ENCODE measurements around the gene INSM1. TPM values are rescaled to one million over a fixed set of nuclear protein-coding genes. Genes with fewer than 3 reads are reported as not detected.

Gene INSM1
- total RNA-seq, 4 donors from 2014 or later, result not detected

DNA sequence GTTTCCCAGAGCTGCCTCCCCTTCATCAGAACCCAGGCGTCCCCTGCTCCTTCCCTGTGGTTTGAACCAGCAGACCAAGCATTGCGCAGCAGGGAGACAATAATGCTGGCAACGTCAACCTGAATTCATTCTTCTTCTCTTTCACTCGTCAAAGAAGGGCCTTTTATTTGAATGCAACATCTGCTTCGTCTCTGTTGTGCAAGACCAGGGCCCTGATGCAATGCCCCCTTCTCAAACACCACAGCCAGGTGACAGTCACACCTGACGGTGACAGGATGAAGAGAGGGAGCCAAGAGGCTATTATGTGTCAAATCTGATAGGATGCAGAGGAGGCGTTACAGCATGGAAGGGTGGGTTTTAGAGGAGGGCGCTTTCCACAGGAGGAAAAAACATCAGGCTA is 8.0 kb downstream of the INSM1 start:
- ATAC-seq (no peak), DNase-seq (no peak)
- no peaks in the 10 kb centered on the region for H3K36me3 ChIP-seq
- peaks cover 8 to 16% (median 13%) of the 10 kb centered on the region in 3 donors for H3K27me3 ChIP-seq
- H3K4me3 ChIP-seq, result no peak overlapping the region
- TF ChIP-seq POLR2A (IDR thresholded peaks at IDR 0.05), result no peak
- TF ChIP-seq, protein P1, sequence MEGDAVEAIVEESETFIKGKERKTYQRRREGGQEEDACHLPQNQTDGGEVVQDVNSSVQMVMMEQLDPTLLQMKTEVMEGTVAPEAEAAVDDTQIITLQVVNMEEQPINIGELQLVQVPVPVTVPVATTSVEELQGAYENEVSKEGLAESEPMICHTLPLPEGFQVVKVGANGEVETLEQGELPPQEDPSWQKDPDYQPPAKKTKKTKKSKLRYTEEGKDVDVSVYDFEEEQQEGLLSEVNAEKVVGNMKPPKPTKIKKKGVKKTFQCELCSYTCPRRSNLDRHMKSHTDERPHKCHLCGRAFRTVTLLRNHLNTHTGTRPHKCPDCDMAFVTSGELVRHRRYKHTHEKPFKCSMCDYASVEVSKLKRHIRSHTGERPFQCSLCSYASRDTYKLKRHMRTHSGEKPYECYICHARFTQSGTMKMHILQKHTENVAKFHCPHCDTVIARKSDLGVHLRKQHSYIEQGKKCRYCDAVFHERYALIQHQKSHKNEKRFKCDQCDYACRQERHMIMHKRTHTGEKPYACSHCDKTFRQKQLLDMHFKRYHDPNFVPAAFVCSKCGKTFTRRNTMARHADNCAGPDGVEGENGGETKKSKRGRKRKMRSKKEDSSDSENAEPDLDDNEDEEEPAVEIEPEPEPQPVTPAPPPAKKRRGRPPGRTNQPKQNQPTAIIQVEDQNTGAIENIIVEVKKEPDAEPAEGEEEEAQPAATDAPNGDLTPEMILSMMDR (IDR thresholded peaks at IDR 0.05 in 4 of 5, conservative IDR thresholded peaks at IDR 0.05 in 1 of 5), result no peak
- no peaks in the 10 kb centered on the region for H3K4me1 ChIP-seq
- in situ Hi-C loops (cut with MboI; ENCODE audit: low sequenced_read_pairs in 4 of 4), result no loop called here
- no peak overlapping the region for H3K27ac ChIP-seq
- intact Hi-C loops (cut with DNase I; ENCODE audit: low total_unique reads), result no loop called here
- no peaks in the 10 kb centered on the region for H3K9me3 ChIP-seq

DNA sequence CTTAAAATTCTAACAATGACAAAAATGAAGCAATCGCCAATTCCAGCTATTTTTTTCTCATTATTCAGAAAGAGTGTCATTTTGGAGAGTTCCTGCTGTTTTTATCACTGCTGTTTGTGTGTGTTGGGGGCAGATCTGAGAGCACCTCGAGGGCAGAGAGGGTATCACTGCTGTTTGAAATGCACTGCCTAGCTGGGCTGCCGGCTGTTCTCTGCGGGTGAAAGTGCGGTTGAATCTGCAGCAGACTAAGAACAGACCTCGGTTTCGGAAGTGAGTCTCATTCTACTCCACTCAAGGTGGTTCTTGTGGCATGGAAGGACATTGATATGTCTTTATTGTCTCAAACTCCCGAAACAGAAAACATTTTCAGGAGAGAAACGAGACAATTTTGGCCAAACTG is 18.3 kb downstream of the INSM1 start:
- TF ChIP-seq, protein P1 (IDR thresholded peaks at IDR 0.05 in 4 of 5, conservative IDR thresholded peaks at IDR 0.05 in 1 of 5), result no peak
- no peak for TF ChIP-seq POLR2A (IDR thresholded peaks at IDR 0.05)
- peaks cover 0 to 6% of the 10 kb centered on the region in 2 donors for H3K36me3 ChIP-seq
- in situ Hi-C loops (cut with MboI; ENCODE audit: low sequenced_read_pairs in 4 of 4), result no loop called here
- H3K9me3 ChIP-seq, result no peaks in the 10 kb centered on the region
- no peak for DNase-seq
- no peak overlapping the region for H3K4me3 ChIP-seq
- ATAC-seq, result no peak
- H3K27ac ChIP-seq, result no peak overlapping the region
- no peaks in the 10 kb centered on the region for H3K27me3 ChIP-seq
- intact Hi-C loops (cut with DNase I; ENCODE audit: low total_unique reads), result no loop called here
- no peaks in the 10 kb centered on the region for H3K4me1 ChIP-seq

DNA sequence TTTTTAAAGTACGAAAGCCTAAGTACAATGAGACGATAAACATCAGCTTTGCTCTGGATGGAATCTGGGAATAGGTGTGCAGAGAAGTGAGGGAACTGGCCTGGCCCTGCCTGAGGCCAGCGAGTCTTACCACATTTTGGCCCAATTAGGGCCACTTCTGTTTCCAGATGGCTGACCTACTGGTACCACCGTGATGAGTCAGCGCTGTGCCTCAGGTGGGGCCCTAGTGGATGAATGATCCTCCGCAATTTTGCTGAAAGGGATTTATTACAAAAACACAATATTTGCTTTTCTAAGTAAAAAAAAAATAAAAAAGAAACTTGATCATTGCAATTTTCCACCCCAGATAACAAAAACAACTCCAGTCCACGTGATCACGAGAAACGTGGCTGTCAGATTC is 22.5 kb downstream of the INSM1 start:
- H3K4me3 ChIP-seq, result no peak overlapping the region
- H3K9me3 ChIP-seq, result no peaks in the 10 kb centered on the region
- no peak for DNase-seq
- in situ Hi-C loops (cut with MboI; ENCODE audit: low sequenced_read_pairs in 4 of 4), result no loop called here
- H3K27ac ChIP-seq, result no peak overlapping the region
- peaks cover 4 to 33% of the 10 kb centered on the region in 2 donors for H3K36me3 ChIP-seq
- ATAC-seq, result no peak
- intact Hi-C loops (cut with DNase I; ENCODE audit: low total_unique reads), result no loop called here
- no peaks in the 10 kb centered on the region for H3K27me3 ChIP-seq
- H3K4me1 ChIP-seq, result no peaks in the 10 kb centered on the region
- TF ChIP-seq, protein P1 (IDR thresholded peaks at IDR 0.05 in 4 of 5, conservative IDR thresholded peaks at IDR 0.05 in 1 of 5), result no peak
- TF ChIP-seq POLR2A (IDR thresholded peaks at IDR 0.05), result no peak

DNA sequence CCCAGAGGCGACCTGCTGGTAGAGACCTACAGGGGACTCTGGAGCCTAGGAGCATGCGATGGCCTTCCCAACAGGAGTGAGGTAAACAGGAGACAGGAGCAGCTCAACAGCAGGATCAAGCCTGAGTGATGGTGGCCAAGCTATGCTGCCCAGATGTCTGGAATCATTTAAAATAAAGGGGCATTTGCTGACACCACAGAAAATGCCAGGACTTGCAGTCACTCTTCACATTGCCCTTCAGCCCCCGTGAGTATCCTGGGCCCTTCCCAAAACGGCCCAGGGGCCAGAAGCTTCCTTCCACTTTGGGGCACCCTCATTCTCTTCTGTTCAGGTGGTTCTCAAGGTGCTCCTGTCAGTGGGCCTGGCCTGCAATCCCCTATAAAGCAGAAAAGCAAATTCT is 23.2 kb downstream of the INSM1 start:
- H3K9me3 ChIP-seq, result no peaks in the 10 kb centered on the region
- no peaks in the 10 kb centered on the region for H3K27me3 ChIP-seq
- TF ChIP-seq, protein P1 (IDR thresholded peaks at IDR 0.05 in 4 of 5, conservative IDR thresholded peaks at IDR 0.05 in 1 of 5), result no peak
- TF ChIP-seq POLR2A (IDR thresholded peaks at IDR 0.05), result no peak
- no peak for DNase-seq
- peaks cover 4 to 33% of the 10 kb centered on the region in 2 donors for H3K36me3 ChIP-seq
- ATAC-seq, result no peak
- intact Hi-C loops (cut with DNase I; ENCODE audit: low total_unique reads), result no loop called here
- H3K4me1 ChIP-seq, result no peaks in the 10 kb centered on the region
- no peak overlapping the region for H3K27ac ChIP-seq
- in situ Hi-C loops (cut with MboI; ENCODE audit: low sequenced_read_pairs in 4 of 4), result no loop called here
- no peak overlapping the region for H3K4me3 ChIP-seq

DNA sequence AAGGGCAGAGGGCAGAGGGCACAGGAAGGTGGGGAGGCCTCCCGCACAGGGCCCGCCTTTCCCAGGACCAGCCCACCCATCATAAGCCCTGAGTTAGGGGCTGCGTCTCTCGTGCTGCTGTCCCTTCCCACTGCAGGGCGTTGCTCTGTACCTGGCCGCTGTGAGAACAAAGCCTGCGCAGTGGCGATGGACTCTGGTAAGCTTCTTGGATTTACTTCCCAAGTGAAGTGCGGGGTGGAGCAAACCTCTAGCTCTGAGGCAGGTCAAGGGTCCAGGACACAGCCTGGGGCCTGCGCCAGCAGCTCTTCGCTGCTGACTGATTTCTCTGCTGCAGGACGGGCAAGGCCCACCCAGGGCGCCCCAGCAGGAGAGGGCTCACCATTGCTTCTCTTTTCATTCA is 23.9 kb downstream of the INSM1 start:
- Histone ChIP-seq H3K36me3 (peaks cover 4 to 33% of the 10 kb centered on the region in 2 donors), H3K27me3 (no peaks in the 10 kb centered on the region), H3K4me1 (no peaks in the 10 kb centered on the region), H3K4me3 (no peak overlapping the region), H3K27ac (no peak overlapping the region), H3K9me3 (no peaks in the 10 kb centered on the region)
- no peak for TF ChIP-seq POLR2A (IDR thresholded peaks at IDR 0.05)
- TF ChIP-seq, protein P1 (IDR thresholded peaks at IDR 0.05 in 4 of 5, conservative IDR thresholded peaks at IDR 0.05 in 1 of 5), result no peak
- ATAC-seq (no peak), DNase-seq (no peak)
- in situ Hi-C loops (cut with MboI; ENCODE audit: low sequenced_read_pairs in 4 of 4), result no loop called here
- intact Hi-C loops (cut with DNase I; ENCODE audit: low total_unique reads), result no loop called here

Data from gastrocnemius medialis (tissue), 4 donors.